Neural progenitor cell (in vitro differentiated cells): Measurements from ENCODE around the gene CPA3. TPM values are rescaled to one million over a fixed set of nuclear protein-coding genes. Genes with fewer than 3 reads are reported as not detected.

Experiments
- DNase-seq: peaks from one replicate; pipeline ENCODE4 v3.0.0-alpha.2; 2016; ENCODE audit warnings: low spot score
- H2AFZ ChIP-seq: fragments of 200-600 bp; sonication (generic); replicated peaks from 2 replicates; pipeline ENCODE4 v1.6.1; 2016; ENCODE audit warnings: antibody characterized with exemption
- H3F3A ChIP-seq: fragments of 200-600 bp; sonication (generic); 2 replicates; pipeline ENCODE4 v1.6.1; 2016; ENCODE audit warnings: antibody characterized with exemption, low read depth
- H3K27ac ChIP-seq: fragments of 200-600 bp; sonication (generic); 2 replicates; pipeline ENCODE4 v1.5.1; 2016; ENCODE audit warnings: mild to moderate bottlenecking
- H3K27me3 ChIP-seq: fragments of 200-600 bp; sonication (generic); 2 replicates; pipeline ENCODE4 v1.6.1; 2016; ENCODE audit warnings: mild to moderate bottlenecking, moderate library complexity
- H3K36me3 ChIP-seq: fragments of 200-600 bp; sonication (generic); 2 replicates; pipeline ENCODE4 v1.5.1; 2016
- H3K4me1 ChIP-seq: fragments of 200-600 bp; sonication (generic); 2 replicates; pipeline ENCODE4 v1.6.1; 2016; ENCODE audit warnings: mixed run types
- H3K4me2 ChIP-seq: fragments of 200-600 bp; sonication (generic); 2 replicates; pipeline ENCODE4 v1.6.1; 2016
- H3K4me3 ChIP-seq: fragments of 200-600 bp; sonication (generic); 2 replicates; pipeline ENCODE4 v1.5.1; 2016
- H3K79me2 ChIP-seq: fragments of 200-600 bp; sonication (generic); 2 replicates; pipeline ENCODE4 v1.6.1; 2016; ENCODE audit warnings: low read depth
- H3K9ac ChIP-seq: fragments of 200-600 bp; sonication (generic); 2 replicates; pipeline ENCODE4 v1.6.1; 2016
- H3K9me3 ChIP-seq: fragments of 200-600 bp; sonication (generic); 2 replicates; pipeline ENCODE4 v1.5.1; 2016; ENCODE audit warnings: low read depth
- H4K20me1 ChIP-seq: fragments of 200-600 bp; sonication (generic); 2 replicates; pipeline ENCODE4 v1.6.1; 2016; ENCODE audit warnings: low read depth
- H3K27ac Mint-ChIP-seq: 3 replicates; pipeline ENCODE4 v1.8.0; 2021; ENCODE audit warnings: mixed read lengths
- H3K27me3 Mint-ChIP-seq: 2 replicates; pipeline ENCODE4 v1.8.0; 2022; ENCODE audit warnings: low read depth, mild to moderate bottlenecking, inconsistent platforms, moderate library complexity, mixed read lengths; ENCODE audit not compliant: insufficient read depth
- H3K36me3 Mint-ChIP-seq: 3 replicates; pipeline ENCODE4 v1.8.0; 2021; ENCODE audit warnings: mixed read lengths
- H3K4me1 Mint-ChIP-seq: 3 replicates; pipeline ENCODE4 v1.8.0; 2021; ENCODE audit warnings: mixed read lengths
- H3K4me3 Mint-ChIP-seq: 3 replicates; pipeline ENCODE4 v1.8.0; 2021; ENCODE audit warnings: mild to moderate bottlenecking, moderate library complexity, mixed read lengths
- H3K9me3 Mint-ChIP-seq: 3 replicates; pipeline ENCODE4 v1.8.0; 2020; ENCODE audit warnings: mixed read lengths
- EZH2 ChIP-seq: fragments of 200-600 bp; sonication (generic); IDR thresholded peaks from 2 replicates; pipeline ENCODE4 v1.6.1; 2017; ENCODE audit warnings: antibody characterized with exemption, mild to moderate bottlenecking, moderate library complexity
- EZH2phosphoT487 ChIP-seq: fragments of 200-600 bp; sonication (generic); IDR thresholded peaks from 2 replicates; pipeline ENCODE4 v1.6.1; 2017; ENCODE audit warnings: antibody characterized with exemption
- total RNA-seq: library from RNA; depleted of rRNA; stranded (reverse); fragments of >200 nt; gene quantifications from 2 replicates; pipeline ENCODE4 v1.2.3, GENCODE V29; 2015; ENCODE audit warnings: low replicate concordance
- TF ChIP-seq, protein P1 (sequence below): fragments of 200-600 bp; sonication (generic); IDR thresholded peaks from 2 replicates; pipeline ENCODE4 v1.5.1; 2017; ENCODE audit warnings: antibody characterized with exemption, mild to moderate bottlenecking

CPA3 gene
- total RNA-seq, 1 donor from 2014 or later: not detected

DNA sequence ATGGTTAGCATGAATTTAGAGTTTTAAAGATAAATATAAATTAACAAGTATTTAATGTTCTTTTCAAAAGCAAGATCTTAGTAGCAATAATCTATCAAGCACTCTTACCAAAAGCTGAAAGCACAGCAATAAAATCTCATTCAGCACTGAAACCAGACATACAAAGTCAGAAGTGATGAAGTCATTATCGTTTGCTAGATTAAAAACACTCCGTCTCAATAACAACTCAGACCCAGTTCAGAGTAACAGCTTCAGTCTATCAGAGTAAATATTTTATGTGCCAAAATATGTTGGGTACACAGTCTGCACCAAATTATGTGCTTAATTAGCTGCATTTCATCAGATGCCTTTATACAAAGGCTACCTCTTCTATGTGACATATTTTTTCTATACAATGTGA lies 41.6 kb downstream of the CPA3 start:
- no peak overlapping the region for H2AFZ ChIP-seq
- H3K4me2 ChIP-seq: no peak overlapping the region
- no peak overlapping the region for H3K4me3 Mint-ChIP-seq
- no peaks in the 10 kb centered on the region for H4K20me1 ChIP-seq
- no peaks in the 10 kb centered on the region for H3K9me3 ChIP-seq
- H3K4me1 ChIP-seq: no peaks in the 10 kb centered on the region
- no peak overlapping the region for H3K27ac ChIP-seq
- no peaks in the 10 kb centered on the region for H3F3A ChIP-seq
- DNase-seq: no peak
- TF ChIP-seq, protein P1, sequence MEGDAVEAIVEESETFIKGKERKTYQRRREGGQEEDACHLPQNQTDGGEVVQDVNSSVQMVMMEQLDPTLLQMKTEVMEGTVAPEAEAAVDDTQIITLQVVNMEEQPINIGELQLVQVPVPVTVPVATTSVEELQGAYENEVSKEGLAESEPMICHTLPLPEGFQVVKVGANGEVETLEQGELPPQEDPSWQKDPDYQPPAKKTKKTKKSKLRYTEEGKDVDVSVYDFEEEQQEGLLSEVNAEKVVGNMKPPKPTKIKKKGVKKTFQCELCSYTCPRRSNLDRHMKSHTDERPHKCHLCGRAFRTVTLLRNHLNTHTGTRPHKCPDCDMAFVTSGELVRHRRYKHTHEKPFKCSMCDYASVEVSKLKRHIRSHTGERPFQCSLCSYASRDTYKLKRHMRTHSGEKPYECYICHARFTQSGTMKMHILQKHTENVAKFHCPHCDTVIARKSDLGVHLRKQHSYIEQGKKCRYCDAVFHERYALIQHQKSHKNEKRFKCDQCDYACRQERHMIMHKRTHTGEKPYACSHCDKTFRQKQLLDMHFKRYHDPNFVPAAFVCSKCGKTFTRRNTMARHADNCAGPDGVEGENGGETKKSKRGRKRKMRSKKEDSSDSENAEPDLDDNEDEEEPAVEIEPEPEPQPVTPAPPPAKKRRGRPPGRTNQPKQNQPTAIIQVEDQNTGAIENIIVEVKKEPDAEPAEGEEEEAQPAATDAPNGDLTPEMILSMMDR: no peak
- no peak for TF ChIP-seq EZH2phosphoT487
- no peak for TF ChIP-seq EZH2
- no peaks in the 10 kb centered on the region for H3K9me3 Mint-ChIP-seq
- no peaks in the 10 kb centered on the region for H3K36me3 Mint-ChIP-seq
- H3K9ac ChIP-seq: no peak overlapping the region
- H3K4me3 ChIP-seq: no peak overlapping the region
- no peaks in the 10 kb centered on the region for H3K36me3 ChIP-seq
- H3K4me1 Mint-ChIP-seq: peaks cover 5% of the 10 kb centered on the region
- no peaks in the 10 kb centered on the region for H3K79me2 ChIP-seq
- no peaks in the 10 kb centered on the region for H3K27me3 Mint-ChIP-seq
- H3K27ac Mint-ChIP-seq: no peak overlapping the region
- no peaks in the 10 kb centered on the region for H3K27me3 ChIP-seq

DNA sequence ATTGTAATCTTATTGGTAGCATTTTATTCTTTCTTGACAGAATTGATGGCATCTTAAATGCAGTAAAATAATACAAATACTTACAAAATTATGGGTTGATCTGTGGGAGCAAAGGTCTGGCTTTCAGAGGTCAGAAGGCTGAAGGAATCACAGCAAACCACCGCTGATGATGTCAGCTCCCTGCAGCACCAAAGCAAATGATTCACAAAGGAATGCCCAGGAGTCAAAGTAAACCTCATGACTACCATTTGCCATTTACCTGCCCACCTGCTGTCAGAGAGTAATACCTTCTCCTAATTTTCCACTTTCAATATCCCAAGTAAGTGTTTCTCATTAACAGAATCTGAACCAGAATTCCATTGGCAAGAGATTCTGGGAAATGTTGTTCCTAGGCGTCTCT lies 46.1 kb downstream of the CPA3 start:
- no peak for TF ChIP-seq EZH2phosphoT487
- TF ChIP-seq, protein P1: no peak
- no peak for TF ChIP-seq EZH2
- Histone ChIP-seq H3K36me3 (no peaks in the 10 kb centered on the region), H3F3A (no peaks in the 10 kb centered on the region), H2AFZ (no peak overlapping the region), H3K9ac (no peak overlapping the region), H3K27ac (no peak overlapping the region), H3K79me2 (no peaks in the 10 kb centered on the region), H3K4me3 (no peak overlapping the region), H3K4me1 (no peaks in the 10 kb centered on the region), H3K9me3 (no peaks in the 10 kb centered on the region), H3K4me2 (no peak overlapping the region), H4K20me1 (no peaks in the 10 kb centered on the region), H3K27me3 (no peaks in the 10 kb centered on the region)
- no peak for DNase-seq
- no peaks in the 10 kb centered on the region for H3K27me3 Mint-ChIP-seq
- H3K36me3 Mint-ChIP-seq: no peaks in the 10 kb centered on the region
- H3K4me1 Mint-ChIP-seq: no peaks in the 10 kb centered on the region
- no peak overlapping the region for H3K27ac Mint-ChIP-seq
- no peak overlapping the region for H3K4me3 Mint-ChIP-seq
- no peaks in the 10 kb centered on the region for H3K9me3 Mint-ChIP-seq

DNA sequence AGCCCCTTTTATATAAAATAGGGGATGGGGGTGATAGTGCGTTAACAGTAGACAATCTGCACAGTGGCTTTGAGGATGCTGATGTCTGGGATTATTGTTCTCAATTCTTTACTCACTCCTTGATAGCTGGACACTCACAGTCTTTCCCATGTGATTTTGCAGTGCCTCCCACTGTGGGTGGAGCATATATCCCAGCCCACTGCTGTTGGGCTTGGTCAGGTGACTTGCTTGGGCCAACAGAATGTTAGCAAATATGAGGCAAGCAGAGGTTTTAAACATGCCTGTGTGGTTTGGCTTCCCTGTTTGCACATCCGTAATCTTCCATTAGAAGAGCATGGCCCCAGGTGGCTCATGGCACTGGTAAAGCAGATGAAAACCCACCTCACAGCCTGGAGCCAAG lies 46.5 kb downstream of the CPA3 start:
- H3K9ac ChIP-seq: no peak overlapping the region
- H2AFZ ChIP-seq: no peak overlapping the region
- no peaks in the 10 kb centered on the region for H3K9me3 Mint-ChIP-seq
- no peak overlapping the region for H3K27ac ChIP-seq
- no peak overlapping the region for H3K27ac Mint-ChIP-seq
- no peaks in the 10 kb centered on the region for H3K4me1 Mint-ChIP-seq
- no peak overlapping the region for H3K4me3 Mint-ChIP-seq
- no peak for DNase-seq
- no peak overlapping the region for H3K4me2 ChIP-seq
- no peaks in the 10 kb centered on the region for H3K27me3 ChIP-seq
- H3F3A ChIP-seq: no peaks in the 10 kb centered on the region
- no peaks in the 10 kb centered on the region for H3K27me3 Mint-ChIP-seq
- H3K36me3 Mint-ChIP-seq: no peaks in the 10 kb centered on the region
- no peaks in the 10 kb centered on the region for H3K4me1 ChIP-seq
- TF ChIP-seq EZH2phosphoT487 (no peak), EZH2 (no peak)
- TF ChIP-seq, protein P1: no peak
- no peaks in the 10 kb centered on the region for H3K79me2 ChIP-seq
- no peaks in the 10 kb centered on the region for H4K20me1 ChIP-seq
- no peak overlapping the region for H3K4me3 ChIP-seq
- no peaks in the 10 kb centered on the region for H3K36me3 ChIP-seq
- H3K9me3 ChIP-seq: no peaks in the 10 kb centered on the region
